ENCODE data around the gene TRIM14.
"Not testable (repeated sequence)": the region's sequence is repeated elsewhere in the genome, so short reads cannot be mapped to it uniquely, and the experiment has no call there.

DNA sequence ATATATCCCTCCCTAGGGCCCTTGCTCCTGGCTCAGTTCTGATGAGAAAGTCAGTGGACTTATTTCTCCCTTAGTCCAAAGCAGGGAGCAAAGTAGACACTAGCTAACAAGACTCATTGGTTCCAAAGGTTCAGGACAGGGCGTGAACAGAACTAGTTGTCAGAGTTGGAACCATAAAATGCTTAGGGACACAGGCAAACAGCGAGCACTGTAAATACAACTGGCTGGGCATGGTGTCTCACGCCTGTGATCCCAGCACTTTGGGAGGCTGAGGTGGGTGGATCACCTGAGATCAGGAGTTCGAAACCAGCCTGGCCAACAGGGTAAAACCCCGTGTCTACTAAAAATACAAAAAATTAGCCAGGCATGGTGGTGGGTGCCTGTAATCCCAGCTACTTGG is 99.2 kb downstream of the TRIM14 start:
- TF ChIP-seq, protein P1, sequence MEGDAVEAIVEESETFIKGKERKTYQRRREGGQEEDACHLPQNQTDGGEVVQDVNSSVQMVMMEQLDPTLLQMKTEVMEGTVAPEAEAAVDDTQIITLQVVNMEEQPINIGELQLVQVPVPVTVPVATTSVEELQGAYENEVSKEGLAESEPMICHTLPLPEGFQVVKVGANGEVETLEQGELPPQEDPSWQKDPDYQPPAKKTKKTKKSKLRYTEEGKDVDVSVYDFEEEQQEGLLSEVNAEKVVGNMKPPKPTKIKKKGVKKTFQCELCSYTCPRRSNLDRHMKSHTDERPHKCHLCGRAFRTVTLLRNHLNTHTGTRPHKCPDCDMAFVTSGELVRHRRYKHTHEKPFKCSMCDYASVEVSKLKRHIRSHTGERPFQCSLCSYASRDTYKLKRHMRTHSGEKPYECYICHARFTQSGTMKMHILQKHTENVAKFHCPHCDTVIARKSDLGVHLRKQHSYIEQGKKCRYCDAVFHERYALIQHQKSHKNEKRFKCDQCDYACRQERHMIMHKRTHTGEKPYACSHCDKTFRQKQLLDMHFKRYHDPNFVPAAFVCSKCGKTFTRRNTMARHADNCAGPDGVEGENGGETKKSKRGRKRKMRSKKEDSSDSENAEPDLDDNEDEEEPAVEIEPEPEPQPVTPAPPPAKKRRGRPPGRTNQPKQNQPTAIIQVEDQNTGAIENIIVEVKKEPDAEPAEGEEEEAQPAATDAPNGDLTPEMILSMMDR (IDR thresholded peaks at IDR 0.05) = not testable (repeated sequence)
- TF ChIP-seq POLR2A, POLR2AphosphoS5 (IDR thresholded peaks at IDR 0.05): not testable (repeated sequence)

Data from breast epithelium (tissue), 3 donors.